HEK293 (cell line): ENCODE measurements around the gene ACSS1.

ENCODE experiments used
- CTCF ChIA-PET: fragments of 350-600 bp; formaldehyde crosslinking; extraction: SDS; loops from one replicate; lab custom pipeline; 2021; ENCODE audit warnings: antibody characterized with exemption; lab: Yijun Ruan, JAX
- POLR2A ChIA-PET: fragments of 300-600 bp; formaldehyde crosslinking; extraction: SDS; loops from one replicate; lab custom pipeline; 2020; ENCODE audit warnings: antibody characterized with exemption, inconsistent platforms; lab: Yijun Ruan, JAX
- H3K27ac ChIP-seq: fragments of 200-500 bp; sonication (Bioruptor generic); 2 replicates; pipeline ENCODE4 v1.5.1; 2014; ENCODE audit warnings: low read depth, low read length, control low read depth, inconsistent platforms; ENCODE audit errors: extremely low read depth
- H3K36me3 ChIP-seq, 2 experiments: fragments of 200-500 bp in 1 of 2; sonication (Bioruptor generic) in 1 of 2; 1 replicate in 1 of 2; 2 replicates in 1 of 2; pipeline ENCODE4 v1.5.1; 2014 to 2017; ENCODE audit warnings: inconsistent platforms in 2 of 2, low read length in 2 of 2; ENCODE audit not compliant: control insufficient read depth in 2 of 2, insufficient read depth in 1 of 2
- H3K4me1 ChIP-seq: fragments of 200-500 bp; sonication (Bioruptor generic); 2 replicates; pipeline ENCODE4 v1.5.1; 2014; ENCODE audit warnings: mild to moderate bottlenecking, low read length, inconsistent platforms; ENCODE audit not compliant: control insufficient read depth, insufficient read depth
- H3K4me3 ChIP-seq: 2 replicates; pipeline ENCODE4 v1.5.1; 2011; ENCODE audit warnings: low read depth, mild to moderate bottlenecking, control low read depth, low read length, moderate library complexity
- H3K9me3 ChIP-seq: fragments of 200-500 bp; sonication (Bioruptor generic); 2 replicates; pipeline ENCODE4 v1.5.1; 2014; ENCODE audit warnings: low read depth, low read length, inconsistent platforms; ENCODE audit not compliant: control insufficient read depth, insufficient read depth
- EGR2 ChIP-seq: fragments of 450-650 bp; formaldehyde crosslinking; IDR thresholded peaks from 2 replicates; pipeline ENCODE4 v1.5.1; 2016; ENCODE audit warnings: low read depth, missing biosample characterization, missing genetic modification characterization
- MEIS1 ChIP-seq: sonication (generic); formaldehyde crosslinking; IDR thresholded peaks from 2 replicates; pipeline ENCODE4 v1.8.1; 2022; ENCODE audit warnings: missing genetic modification reagents, mild to moderate bottlenecking, borderline replicate concordance
- ZBTB21 ChIP-seq: fragments of 450-650 bp; formaldehyde crosslinking; IDR thresholded peaks from 2 replicates; pipeline ENCODE4 v1.5.1; 2017; ENCODE audit warnings: missing biosample characterization, missing genetic modification characterization
- ZFHX2 ChIP-seq: fragments of 450-650 bp; formaldehyde crosslinking; conservative IDR thresholded peaks from 2 replicates; pipeline ENCODE4 v1.5.1; 2016; ENCODE audit warnings: missing biosample characterization, missing genetic modification characterization
- ZNF121 ChIP-seq: fragments of 450-650 bp; formaldehyde crosslinking; IDR thresholded peaks from 2 replicates; pipeline ENCODE4 v1.5.1; 2016; ENCODE audit warnings: missing biosample characterization, missing genetic modification characterization
- ZNF138 ChIP-seq: fragments of 450-650 bp; formaldehyde crosslinking; IDR thresholded peaks from 2 replicates; pipeline ENCODE4 v1.5.1; 2016; ENCODE audit warnings: missing biosample characterization, missing genetic modification characterization, borderline replicate concordance
- ZNF16 ChIP-seq: fragments of 450-650 bp; formaldehyde crosslinking; IDR thresholded peaks from 2 replicates; pipeline ENCODE4 v1.5.1; 2016; ENCODE audit warnings: low read depth, missing biosample characterization, missing genetic modification characterization
- ZNF211 ChIP-seq: fragments of 450-650 bp; formaldehyde crosslinking; IDR thresholded peaks from 2 replicates; pipeline ENCODE4 v1.5.1; 2016; ENCODE audit warnings: low read depth, missing biosample characterization, missing genetic modification characterization
- ZNF239 ChIP-seq: fragments of 450-650 bp; formaldehyde crosslinking; IDR thresholded peaks from 2 replicates; pipeline ENCODE4 v1.5.1; 2016; ENCODE audit warnings: missing biosample characterization, missing genetic modification characterization
- ZNF324 ChIP-seq: fragments of 450-650 bp; formaldehyde crosslinking; IDR thresholded peaks from 2 replicates; pipeline ENCODE4 v1.5.1; 2016; ENCODE audit warnings: missing biosample characterization, missing genetic modification characterization
- ZNF404 ChIP-seq: fragments of 450-650 bp; formaldehyde crosslinking; IDR thresholded peaks from 2 replicates; pipeline ENCODE4 v1.5.1; 2017; ENCODE audit warnings: missing biosample characterization, missing genetic modification characterization
- ZNF580 ChIP-seq: fragments of 450-650 bp; formaldehyde crosslinking; IDR thresholded peaks from 2 replicates; pipeline ENCODE4 v1.5.1; 2016; ENCODE audit warnings: missing biosample characterization, missing genetic modification characterization
- ZNF629 ChIP-seq: fragments of 450-650 bp; formaldehyde crosslinking; IDR thresholded peaks from 2 replicates; pipeline ENCODE4 v1.5.1; 2017; ENCODE audit warnings: missing biosample characterization, missing genetic modification characterization
- ZNF639 ChIP-seq: fragments of 450-650 bp; formaldehyde crosslinking; IDR thresholded peaks from 2 replicates; pipeline ENCODE4 v1.5.1; 2016; ENCODE audit warnings: missing biosample characterization, missing genetic modification characterization
- ZNF777 ChIP-seq: fragments of 450-650 bp; formaldehyde crosslinking; IDR thresholded peaks from 2 replicates; pipeline ENCODE4 v1.5.1; 2017; ENCODE audit warnings: missing biosample characterization, missing genetic modification characterization, borderline replicate concordance
- ZNF791 ChIP-seq: fragments of 450-650 bp; formaldehyde crosslinking; IDR thresholded peaks from 2 replicates; pipeline ENCODE4 v1.5.1; 2016; ENCODE audit warnings: missing biosample characterization, missing genetic modification characterization
- ZNF830 ChIP-seq: fragments of 450-650 bp; IDR thresholded peaks from 2 replicates; pipeline ENCODE4 v1.5.0; 2018; ENCODE audit warnings: missing biosample characterization, missing genetic modification characterization, low read depth, mild to moderate bottlenecking, moderate library complexity
- ZSCAN16 ChIP-seq: fragments of 450-650 bp; formaldehyde crosslinking; IDR thresholded peaks from 2 replicates; pipeline ENCODE4 v1.5.1; 2016; ENCODE audit warnings: missing biosample characterization, missing genetic modification characterization
- ZSCAN5A ChIP-seq: fragments of 450-650 bp; formaldehyde crosslinking; IDR thresholded peaks from 2 replicates; pipeline ENCODE4 v1.5.1; 2016; ENCODE audit warnings: missing biosample characterization, missing genetic modification characterization
- TF ChIP-seq, protein P1 (sequence below): fragments of 450-650 bp; formaldehyde crosslinking; IDR thresholded peaks from 2 replicates; pipeline ENCODE4 v1.5.1; 2016; ENCODE audit warnings: missing biosample characterization, missing genetic modification characterization
- TF ChIP-seq, protein P2 (sequence below): fragments of 450-650 bp; formaldehyde crosslinking; IDR thresholded peaks from 2 replicates; pipeline ENCODE4 v1.5.1; 2016; ENCODE audit warnings: missing biosample characterization, missing genetic modification characterization, borderline replicate concordance

The ACSS1 gene

GRCh38 chr20:24968278-24968800, 89.6 kb downstream of the ACSS1 start:
- ChIA-PET CTCF (interaction anchor here (1.0 kb wide), 1 partner anchor 10 kb away, joined by 3 read pairs; no protein-coding TSS in a partner anchor), POLR2A (no interaction called here)
- H3K4me3 ChIP-seq, result no peak overlapping the region
- no peak for TF ChIP-seq ZNF830 (tag by site-specific recombination)
- TF ChIP-seq ZNF639, result no peak
- no peak for TF ChIP-seq ZBTB21 (tag by site-specific recombination)
- TF ChIP-seq ZNF16, result no peak
- no peak for TF ChIP-seq ZNF138
- TF ChIP-seq ZNF211 (tag by site-specific recombination), result no peak
- TF ChIP-seq ZSCAN5A, result no peak
- TF ChIP-seq, protein P1, sequence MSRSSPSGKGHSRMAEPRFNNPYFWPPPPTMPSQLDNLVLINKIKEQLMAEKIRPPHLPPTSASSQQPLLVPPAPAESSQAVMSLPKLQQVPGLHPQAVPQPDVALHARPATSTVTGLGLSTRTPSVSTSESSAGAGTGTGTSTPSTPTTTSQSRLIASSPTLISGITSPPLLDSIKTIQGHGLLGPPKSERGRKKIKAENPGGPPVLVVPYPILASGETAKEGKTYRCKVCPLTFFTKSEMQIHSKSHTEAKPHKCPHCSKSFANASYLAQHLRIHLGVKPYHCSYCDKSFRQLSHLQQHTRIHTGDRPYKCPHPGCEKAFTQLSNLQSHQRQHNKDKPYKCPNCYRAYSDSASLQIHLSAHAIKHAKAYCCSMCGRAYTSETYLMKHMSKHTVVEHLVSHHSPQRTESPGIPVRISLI, result no peak
- TF ChIP-seq ZNF239 (tag by site-specific recombination), result no peak
- no peak for TF ChIP-seq ZNF777 (tag by site-specific recombination)
- peaks cover 0 to 91% of the 10 kb centered on the region in 2 experiments; a peak in 2 of 3 replicates for H3K36me3 ChIP-seq
- H3K4me1 ChIP-seq, result no peaks in the 10 kb centered on the region
- no peak overlapping the region for H3K27ac ChIP-seq
- no peaks in the 10 kb centered on the region for H3K9me3 ChIP-seq

DNA sequence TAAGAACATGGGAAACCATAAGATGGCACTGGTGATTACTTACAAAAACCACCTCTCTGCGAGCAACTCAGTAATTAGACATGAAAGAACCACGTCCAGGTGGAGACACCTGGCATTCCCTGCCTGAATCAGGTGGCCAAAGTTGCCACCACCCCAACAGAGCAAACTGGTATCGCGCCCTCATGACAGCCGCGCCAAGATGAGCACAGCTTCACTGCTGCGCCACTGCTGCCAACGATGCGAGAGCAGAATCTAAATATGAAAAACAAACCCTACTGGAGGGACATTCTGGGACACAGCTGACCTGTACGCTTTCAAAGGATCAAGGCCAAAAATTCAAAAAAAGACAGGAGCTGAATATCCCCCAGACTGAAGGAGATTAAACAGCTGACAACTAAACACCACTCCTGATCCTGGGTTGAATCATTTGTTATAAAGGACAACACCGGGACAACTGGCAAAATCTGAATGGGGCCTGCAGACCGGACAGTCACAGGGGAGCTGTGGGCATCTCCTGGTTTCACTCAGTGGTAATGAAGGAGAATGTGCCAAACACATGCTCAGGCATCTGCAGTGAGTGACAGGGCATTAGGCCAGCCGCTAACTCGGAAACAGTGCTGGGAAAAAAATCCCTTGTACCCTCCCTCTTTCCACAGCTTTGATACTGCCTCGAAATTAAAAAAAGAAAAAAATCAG, 91.5 kb downstream of the ACSS1 start:
- CTCF ChIA-PET, result no interaction called here
- H3K27ac ChIP-seq, result no peak overlapping the region
- POLR2A ChIA-PET, result no interaction called here

More for the DNA sequence above, 91.5 kb downstream of the ACSS1 start:
- Histone ChIP-seq H3K4me3 (no peak overlapping the region), H3K9me3 (no peaks in the 10 kb centered on the region), H3K36me3 (peaks cover 0 to 89% of the 10 kb centered on the region in 2 experiments; a peak in 2 of 3 replicates), H3K4me1 (no peaks in the 10 kb centered on the region)
- no peak for TF ChIP-seq MEIS1 (CRISPR knock-in tag)
- TF ChIP-seq, protein P2, sequence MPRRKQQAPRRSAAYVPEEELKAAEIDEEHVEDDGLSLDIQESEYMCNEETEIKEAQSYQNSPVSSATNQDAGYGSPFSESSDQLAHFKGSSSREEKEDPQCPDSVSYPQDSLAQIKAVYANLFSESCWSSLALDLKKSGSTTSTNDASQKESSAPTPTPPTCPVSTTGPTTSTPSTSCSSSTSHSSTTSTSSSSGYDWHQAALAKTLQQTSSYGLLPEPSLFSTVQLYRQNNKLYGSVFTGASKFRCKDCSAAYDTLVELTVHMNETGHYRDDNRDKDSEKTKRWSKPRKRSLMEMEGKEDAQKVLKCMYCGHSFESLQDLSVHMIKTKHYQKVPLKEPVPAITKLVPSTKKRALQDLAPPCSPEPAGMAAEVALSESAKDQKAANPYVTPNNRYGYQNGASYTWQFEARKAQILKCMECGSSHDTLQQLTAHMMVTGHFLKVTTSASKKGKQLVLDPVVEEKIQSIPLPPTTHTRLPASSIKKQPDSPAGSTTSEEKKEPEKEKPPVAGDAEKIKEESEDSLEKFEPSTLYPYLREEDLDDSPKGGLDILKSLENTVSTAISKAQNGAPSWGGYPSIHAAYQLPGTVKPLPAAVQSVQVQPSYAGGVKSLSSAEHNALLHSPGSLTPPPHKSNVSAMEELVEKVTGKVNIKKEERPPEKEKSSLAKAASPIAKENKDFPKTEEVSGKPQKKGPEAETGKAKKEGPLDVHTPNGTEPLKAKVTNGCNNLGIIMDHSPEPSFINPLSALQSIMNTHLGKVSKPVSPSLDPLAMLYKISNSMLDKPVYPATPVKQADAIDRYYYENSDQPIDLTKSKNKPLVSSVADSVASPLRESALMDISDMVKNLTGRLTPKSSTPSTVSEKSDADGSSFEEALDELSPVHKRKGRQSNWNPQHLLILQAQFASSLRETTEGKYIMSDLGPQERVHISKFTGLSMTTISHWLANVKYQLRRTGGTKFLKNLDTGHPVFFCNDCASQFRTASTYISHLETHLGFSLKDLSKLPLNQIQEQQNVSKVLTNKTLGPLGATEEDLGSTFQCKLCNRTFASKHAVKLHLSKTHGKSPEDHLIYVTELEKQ (tag by site-specific recombination), result no peak
- no peak for TF ChIP-seq ZFHX2
- no peak for TF ChIP-seq EGR2 (tag by site-specific recombination)
- no peak for TF ChIP-seq ZNF777 (tag by site-specific recombination)
- no peak for TF ChIP-seq ZNF629 (tag by site-specific recombination)
- no peak for TF ChIP-seq ZNF121 (tag by site-specific recombination)
- TF ChIP-seq ZSCAN16, result no peak
- no peak for TF ChIP-seq ZNF580
- no peak for TF ChIP-seq ZNF404 (tag by site-specific recombination)
- TF ChIP-seq ZNF324 (tag by site-specific recombination), result no peak
- no peak for TF ChIP-seq ZNF791 (tag by site-specific recombination)
